ENCODE measurements around the gene GNB2.

- no peak for TF ChIP-seq CTCF (conservative IDR thresholded peaks at IDR 0.05)
- TF ChIP-seq EZH2 (IDR thresholded peaks at IDR 0.05; ENCODE audit: low read depth) = no peak
Measured at GRCh38 chr7:100627238-100627549, 46.3 kb upstream of the GNB2 start.

Data from PC-9 (cell line).